Hematopoietic multipotent progenitor cell treated with erythropoietin and hydrocortisone succinate and interleukin-3 and kit ligand, for 8 days (in vitro differentiated cells): ENCODE data around the gene KRTAP10-5.
"Not testable (repeated sequence)": the region's sequence is repeated elsewhere in the genome, so short reads cannot be mapped to it uniquely, and the experiment has no call there.

Experiments used
- DNase-seq: peaks from one replicate; pipeline ENCODE4 v3.0.0-alpha.2; 2015

KRTAP10-5 gene

GRCh38 chr21:44580231-44580821 is at the start of gene KRTAP10-5:
Gene KRTAP10-5, minus strand, starts transcription at chr21:44580604. Its CDS starts 26 bp downstream, at chr21:44580578.
- DNase-seq, result not testable (repeated sequence)

GRCh38 chr21:44628707-44629391 is 48.4 kb upstream of the KRTAP10-5 start:
- DNase-seq, result no peak

DNA sequence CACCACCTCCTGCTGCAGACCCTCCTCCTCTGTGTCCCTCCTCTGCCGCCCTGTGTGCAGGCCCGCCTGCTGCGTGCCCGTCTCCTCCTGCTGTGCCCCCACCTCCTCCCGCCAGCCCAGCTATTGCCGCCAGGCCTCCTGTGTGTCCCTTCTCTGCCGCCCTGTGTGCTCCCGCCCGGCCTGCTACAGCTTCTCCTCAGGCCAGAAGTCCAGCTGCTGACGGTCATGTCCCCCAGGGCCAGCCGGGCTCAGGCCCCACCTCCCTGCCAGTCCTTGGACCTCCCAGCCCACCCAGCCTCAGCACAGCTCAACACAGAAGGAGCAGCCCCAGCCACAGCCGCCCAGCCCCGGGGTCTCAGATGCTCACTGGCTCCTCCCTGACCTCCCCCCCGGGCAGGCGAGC is 47.4 kb upstream of the KRTAP10-5 start:
- not testable (repeated sequence) for DNase-seq

DNA sequence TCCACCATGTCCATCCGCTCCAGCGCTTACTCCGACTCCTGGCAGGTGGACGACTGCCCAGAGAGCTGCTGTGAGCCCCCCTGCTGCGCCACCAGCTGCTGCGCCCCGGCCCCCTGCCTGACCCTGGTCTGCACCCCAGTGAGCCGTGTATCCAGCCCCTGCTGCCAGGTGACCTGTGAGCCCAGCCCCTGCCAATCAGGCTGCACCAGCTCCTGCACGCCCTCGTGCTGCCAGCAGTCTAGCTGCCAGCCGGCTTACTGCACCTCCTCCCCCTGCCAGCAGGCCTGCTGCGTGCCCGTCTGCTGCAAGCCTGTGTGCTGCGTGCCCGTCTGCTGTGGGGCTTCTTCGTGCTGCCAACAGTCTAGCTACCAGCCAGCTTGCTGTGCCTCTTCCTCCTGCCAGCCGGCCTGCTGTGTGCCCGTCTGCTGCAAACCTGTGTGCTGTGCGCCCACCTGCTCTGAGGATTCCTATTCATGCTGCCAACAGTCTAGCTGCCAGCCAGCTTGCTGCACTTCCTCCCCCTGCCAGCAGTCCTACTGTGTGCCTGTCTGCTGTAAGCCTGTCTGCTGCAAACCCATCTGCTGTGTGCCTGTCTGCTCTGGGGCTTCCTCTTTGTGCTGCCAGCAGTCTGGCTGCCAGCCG is 46.9 kb upstream of the KRTAP10-5 start:
- not testable (repeated sequence) for DNase-seq

GRCh38 chr21:44626673-44627143 is 46.3 kb upstream of the KRTAP10-5 start, which contains the start of gene KRTAP10-9:
Gene KRTAP10-9, plus strand, starts transcription at chr21:44627093. Its CDS starts 79 bp downstream, at chr21:44627172.
- DNase-seq, result no peak

GRCh38 chr21:44626262-44626661 is 45.9 kb upstream of the KRTAP10-5 start:
- no peak for DNase-seq

DNA sequence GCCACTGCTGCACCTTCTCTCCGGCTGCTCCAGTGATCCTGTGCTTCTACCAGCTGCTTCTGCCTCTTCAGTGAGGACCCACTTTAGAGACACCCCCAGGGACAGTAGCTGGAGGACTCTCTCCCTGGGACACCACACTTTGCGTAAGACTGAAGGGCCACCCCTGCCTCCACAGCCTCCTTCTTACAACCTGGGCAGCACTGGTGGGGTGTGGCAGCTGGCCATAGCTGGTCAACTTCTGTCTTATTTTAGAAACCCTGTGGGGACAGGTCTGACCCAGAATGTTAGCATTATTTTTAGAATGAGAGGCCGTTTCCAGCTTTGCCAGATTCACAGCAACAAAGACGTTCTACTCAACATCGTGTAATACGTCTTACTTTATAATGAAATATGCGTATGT is 45.4 kb upstream of the KRTAP10-5 start:
- DNase-seq, result no peak

DNA sequence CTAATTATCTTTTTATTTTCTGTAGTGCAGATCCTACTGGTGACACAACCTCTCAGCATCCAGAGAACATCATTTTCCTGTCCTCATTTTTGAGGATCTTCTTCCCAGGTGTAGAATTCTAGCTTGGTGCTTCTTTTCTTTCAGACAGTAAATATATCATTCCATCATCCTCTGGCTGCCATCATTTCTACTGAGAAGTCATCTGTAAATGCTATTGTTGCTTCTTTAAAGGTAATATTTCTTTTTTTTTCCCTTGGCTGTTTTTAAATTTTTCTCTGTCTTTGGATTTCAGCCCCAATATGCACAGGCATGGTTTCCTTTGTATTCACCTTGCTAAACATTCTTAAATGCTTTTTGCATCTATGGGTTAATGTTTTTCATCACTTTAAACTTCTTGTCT is 43.2 kb upstream of the KRTAP10-5 start:
- DNase-seq, result no peak

- no peak for DNase-seq
These were observed 39.5 kb upstream of the KRTAP10-5 start for GRCh38 chr21:44619886-44620285.

DNA sequence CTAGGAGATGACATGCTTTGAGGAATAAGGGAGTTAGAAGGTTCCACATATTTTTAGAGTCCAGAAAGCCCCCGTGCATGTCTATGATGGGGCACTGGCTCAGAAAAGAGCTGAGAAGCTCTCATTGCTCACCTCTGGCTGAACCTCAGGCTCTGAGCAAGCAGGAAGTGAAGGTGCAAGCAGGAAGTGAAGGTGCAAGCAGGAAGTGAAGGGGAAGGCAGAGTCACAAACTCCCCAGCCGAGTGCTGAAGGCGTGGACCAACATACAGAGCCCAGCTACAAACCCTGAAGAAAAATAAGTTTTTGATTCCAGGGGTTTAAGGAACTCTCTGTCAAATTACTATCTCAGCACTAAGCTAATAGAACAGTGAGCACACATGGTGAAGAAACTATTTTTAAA is 38.5 kb upstream of the KRTAP10-5 start:
- DNase-seq, result no peak

DNA sequence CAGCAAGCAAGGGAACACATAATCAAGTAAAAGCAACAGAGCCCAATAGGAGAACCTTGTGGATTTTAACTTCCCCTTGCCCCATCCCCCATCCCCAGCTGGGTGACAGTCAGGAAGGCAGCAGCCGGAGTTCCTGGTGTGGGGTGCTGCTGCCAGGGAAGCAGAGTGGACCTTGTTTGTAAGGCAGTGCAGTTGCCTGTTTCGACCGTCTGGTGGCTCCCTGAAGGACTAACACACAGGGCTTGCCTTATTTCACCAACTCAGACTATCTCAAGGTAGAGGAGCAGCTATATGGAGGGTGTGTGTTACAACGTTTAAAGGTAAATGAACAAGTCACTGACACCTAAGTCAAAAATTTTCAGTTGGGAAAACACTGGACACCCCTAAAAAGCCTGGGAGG is 38.1 kb upstream of the KRTAP10-5 start:
- DNase-seq, result peak; percentile 34

DNA sequence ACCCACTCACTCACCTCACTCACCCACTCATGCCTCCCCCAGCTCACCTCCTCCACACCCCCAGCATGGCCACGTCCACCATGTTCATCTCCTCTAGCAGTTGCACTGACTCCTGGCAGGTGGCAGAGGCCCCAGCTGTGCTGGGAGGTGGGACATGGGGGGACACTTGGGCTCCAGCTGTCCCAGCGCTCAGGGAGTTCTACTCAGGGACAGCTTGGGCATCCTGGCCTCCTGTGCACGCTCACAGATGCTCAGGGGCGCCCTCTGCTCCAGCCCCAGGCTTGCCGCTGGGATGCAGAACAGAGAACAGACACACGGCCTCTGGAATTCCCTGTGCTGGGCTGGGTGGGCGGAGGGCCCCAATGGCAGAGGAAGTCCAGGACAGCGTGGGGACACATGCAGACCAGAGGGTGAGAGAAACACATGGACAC is 36.7 kb upstream of the KRTAP10-5 start:
- DNase-seq, result no peak

DNA sequence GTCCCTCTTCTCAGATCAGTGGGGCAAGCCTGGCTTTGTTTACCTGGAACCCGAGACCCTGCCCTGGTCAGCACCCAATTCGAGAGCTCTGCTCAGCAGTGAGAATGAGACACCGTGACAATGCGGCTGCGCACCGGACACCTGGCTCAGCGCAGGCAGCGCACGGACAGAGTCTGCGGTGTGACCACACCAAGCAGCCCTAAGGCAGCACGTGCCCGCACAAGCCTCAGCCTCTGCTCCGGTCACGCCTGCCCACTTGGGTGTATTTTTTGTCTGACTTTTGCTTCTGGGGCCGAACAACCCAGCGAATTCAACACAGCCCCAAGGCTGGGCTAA is 36.2 kb upstream of the KRTAP10-5 start:
- no peak for DNase-seq

GRCh38 chr21:44615911-44616590 is 35.6 kb upstream of the KRTAP10-5 start:
- DNase-seq, result no peak

DNA sequence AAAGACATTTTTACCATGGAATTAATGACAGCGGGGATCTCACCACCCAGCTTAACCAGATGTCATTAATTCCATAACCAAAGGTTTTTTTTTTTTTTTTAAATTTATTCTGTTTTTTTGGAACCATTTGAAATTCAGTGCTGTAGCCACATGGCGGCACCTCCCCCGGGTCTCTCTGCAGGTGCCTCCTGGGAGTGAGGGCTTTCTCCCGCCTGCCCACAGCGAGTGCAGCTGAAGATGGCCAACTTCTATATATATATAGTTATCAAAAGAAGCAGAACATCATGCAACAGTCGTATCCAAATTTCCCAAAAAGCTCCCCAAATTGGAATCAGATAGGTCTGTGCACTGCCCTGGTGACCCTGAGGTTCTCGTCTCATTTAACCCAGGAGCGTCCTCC is 35.1 kb upstream of the KRTAP10-5 start:
- no peak for DNase-seq

DNA sequence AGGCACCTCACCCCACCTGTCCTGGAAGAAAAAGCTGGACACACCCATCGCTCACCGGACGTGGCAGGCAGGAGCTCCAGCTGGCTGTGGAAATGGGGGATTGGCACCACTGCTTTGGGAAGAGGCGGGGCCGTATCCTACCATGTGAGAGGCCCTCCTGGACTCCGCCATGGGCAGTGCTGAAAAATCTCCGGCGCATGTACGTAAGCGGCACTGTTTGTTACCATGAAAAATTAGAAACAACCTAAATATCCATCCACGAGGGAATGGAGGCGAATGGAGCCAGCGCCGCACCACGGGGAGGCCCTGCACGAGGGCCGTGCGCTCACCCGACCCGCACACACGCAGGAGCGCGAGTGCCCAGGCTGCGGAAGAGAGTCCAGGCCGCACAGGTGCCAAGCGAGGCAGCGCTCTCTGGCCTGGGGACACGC is 34.6 kb upstream of the KRTAP10-5 start:
- no peak for DNase-seq

GRCh38 chr21:44614161-44614631 is 33.8 kb upstream of the KRTAP10-5 start:
- DNase-seq, result no peak

GRCh38 chr21:44613386-44614155 is 33.2 kb upstream of the KRTAP10-5 start:
- no peak for DNase-seq

DNA sequence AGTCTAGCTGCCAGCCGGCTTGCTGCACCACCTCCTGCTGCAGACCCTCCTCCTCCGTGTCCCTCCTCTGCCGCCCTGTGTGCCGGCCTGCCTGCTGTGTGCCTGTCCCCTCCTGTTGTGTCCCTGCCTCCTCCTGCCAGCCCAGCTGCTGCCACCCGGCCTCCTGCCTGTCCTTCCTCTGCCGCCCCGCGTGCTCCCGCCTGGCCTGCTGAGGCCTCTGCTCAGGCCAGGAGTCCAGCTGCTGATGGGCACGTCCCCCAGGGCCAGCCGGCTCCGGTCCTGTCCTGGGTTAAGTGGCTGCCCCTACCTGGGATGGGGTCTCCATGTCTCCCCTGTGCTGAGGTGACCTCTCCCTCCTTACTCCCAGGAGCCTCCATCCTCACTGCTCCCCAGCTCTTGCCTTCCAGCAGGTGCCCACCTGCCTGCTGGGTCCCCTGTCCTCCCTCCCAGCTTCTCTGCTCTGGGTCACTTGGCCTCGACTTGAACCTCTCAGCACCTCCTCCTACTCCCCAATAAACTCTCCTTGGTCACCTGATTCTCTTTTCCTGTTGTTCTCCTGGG is 32.3 kb upstream of the KRTAP10-5 start:
- DNase-seq, result no peak

DNA sequence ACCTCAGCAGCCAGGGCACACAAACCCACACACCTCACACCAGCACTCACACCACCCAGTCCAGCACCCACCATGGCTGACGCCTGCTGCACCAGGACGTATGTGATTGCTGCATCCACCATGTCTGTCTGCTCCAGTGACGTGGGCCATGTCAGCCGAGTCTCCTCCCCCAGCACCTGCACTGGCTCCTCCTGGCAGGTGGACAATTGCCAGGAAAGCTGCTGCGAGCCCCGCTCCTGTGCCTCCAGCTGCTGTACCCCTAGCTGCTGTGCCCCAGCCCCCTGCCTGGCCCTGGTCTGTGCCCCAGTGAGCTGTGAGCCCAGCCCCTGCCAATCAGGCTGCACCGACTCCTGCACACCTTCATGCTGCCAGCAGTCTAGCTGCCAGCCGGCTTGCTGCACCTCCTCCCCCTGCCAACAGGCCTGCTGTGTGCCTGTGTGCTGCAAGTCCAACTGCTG is 31.7 kb upstream of the KRTAP10-5 start, which contains the start of gene KRTAP10-8:
KRTAP10-8 (plus strand) TSS at position 51 of the 458 bp plus-strand sequence; CDS start at position 73, 22 bp downstream.
- DNase-seq, result no peak

GRCh38 chr21:44611551-44611950 is 31.1 kb upstream of the KRTAP10-5 start:
- DNase-seq, result no peak
